IgD-negative memory B cell (primary cell): ENCODE measurements around the gene TWNK. TPM values are rescaled to one million over a fixed set of nuclear protein-coding genes. Genes with fewer than 3 reads are reported as not detected.
A peak's percentile ranks its signal among the peaks of the same experiment; 100 is the strongest.
"Not testable (repeated sequence)": the region's sequence is repeated elsewhere in the genome, so short reads cannot be mapped to it uniquely, and the experiment has no call there.

Source experiments
- H3K27ac Mint-ChIP-seq, 3 donors: one replicate each; pipeline ENCODE4 v1.8.0; 2020 to 2022; ENCODE audit warnings: mild to moderate bottlenecking in 3 of 3, mixed read lengths in 3 of 3, moderate library complexity in 1 of 3
- H3K27me3 Mint-ChIP-seq: one replicate; pipeline ENCODE4 v1.8.0; 2021; ENCODE audit warnings: mixed read lengths
- H3K36me3 Mint-ChIP-seq: one replicate; pipeline ENCODE4 v1.8.0; 2020; ENCODE audit warnings: mild to moderate bottlenecking, mixed read lengths
- H3K4me1 Mint-ChIP-seq, 3 donors: one replicate each; pipeline ENCODE4 v1.8.0; 2020 to 2022; ENCODE audit warnings: mixed read lengths in 3 of 3, mild to moderate bottlenecking in 1 of 3
- H3K4me3 Mint-ChIP-seq, 4 donors: one replicate each; pipeline ENCODE4 v1.8.0; 2020 to 2022; ENCODE audit warnings: mild to moderate bottlenecking in 4 of 4, mixed read lengths in 4 of 4, moderate library complexity in 3 of 4
- H3K9me3 Mint-ChIP-seq, 3 donors: one replicate each; pipeline ENCODE4 v1.8.0; 2020 to 2021; ENCODE audit warnings: mixed read lengths in 3 of 3, mild to moderate bottlenecking in 1 of 3
- polyA plus RNA-seq: library from polyadenylated mRNA; unstranded; fragments of 300-500 nt; fragmentation: Illumina TruSeq; gene quantifications from one replicate; pipeline ENCODE4 v1.2.3, GENCODE V29; 2021

The TWNK gene
- polyA plus RNA-seq, 1 donor from 2014 or later = 13.6 TPM

DNA sequence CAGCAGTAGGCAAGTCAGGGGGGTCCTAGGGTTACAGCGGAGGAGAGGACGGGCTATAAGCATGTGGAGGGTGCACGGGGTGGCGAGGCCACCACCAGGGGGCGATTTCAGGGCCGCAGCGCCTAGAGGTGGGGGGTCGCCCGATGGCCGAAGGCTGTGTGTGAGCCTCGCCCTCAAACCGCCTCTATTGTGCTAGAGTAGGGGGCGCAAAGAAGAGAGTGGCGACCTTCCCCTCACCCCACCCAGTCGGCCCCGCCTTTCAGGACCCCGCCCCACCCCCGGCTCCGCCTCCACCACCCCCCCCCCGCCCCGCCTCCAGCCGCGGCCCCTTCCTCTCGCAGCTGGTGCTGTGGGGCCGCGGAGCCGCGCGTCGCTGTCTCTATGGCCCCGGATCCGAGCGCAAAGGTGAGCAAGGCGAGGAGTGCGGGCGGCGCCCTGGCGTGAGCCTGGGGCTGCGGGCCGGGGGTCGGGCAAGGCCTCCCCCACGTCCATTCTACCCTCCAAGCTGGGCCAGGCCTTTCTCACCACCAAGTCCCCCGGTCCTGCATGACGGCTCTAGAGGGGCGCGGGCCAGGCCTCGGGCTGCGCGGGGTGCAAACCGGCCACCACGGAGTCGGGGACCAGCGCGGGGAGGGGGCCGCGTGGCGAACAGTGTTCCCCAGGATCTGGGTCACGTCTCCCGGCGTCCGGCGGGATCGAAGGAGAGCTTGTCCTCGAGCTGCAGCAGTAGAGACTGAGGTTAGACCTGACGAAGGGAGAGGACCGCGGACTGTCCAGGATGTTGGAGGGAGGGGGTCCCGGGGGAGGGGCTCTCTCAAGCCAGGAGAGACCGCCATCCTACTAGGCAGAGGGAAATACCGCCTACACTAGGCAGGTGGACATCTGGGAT is 17.9 kb upstream of the TWNK start, which contains the start of gene SEMA4G:
Gene SEMA4G (plus strand): TSS at position 318 of the 889 bp plus-strand sequence. CDS start 3,409 bp downstream, outside the sequence.
- Mint-ChIP-seq H3K36me3 (no peaks in the 10 kb centered on the region), H3K9me3 (no peaks in the 10 kb centered on the region), H3K4me3 (peak within 1 kb of the TSS; percentile 74 to 86 (median 83)), H3K27me3 (no peaks in the 10 kb centered on the region), H3K4me1 (peaks cover 6 to 9% (median 6%) of the 10 kb centered on the region in 3 donors), H3K27ac (peak within 1 kb of the TSS in 1 of 3 donors; percentile 66)

DNA sequence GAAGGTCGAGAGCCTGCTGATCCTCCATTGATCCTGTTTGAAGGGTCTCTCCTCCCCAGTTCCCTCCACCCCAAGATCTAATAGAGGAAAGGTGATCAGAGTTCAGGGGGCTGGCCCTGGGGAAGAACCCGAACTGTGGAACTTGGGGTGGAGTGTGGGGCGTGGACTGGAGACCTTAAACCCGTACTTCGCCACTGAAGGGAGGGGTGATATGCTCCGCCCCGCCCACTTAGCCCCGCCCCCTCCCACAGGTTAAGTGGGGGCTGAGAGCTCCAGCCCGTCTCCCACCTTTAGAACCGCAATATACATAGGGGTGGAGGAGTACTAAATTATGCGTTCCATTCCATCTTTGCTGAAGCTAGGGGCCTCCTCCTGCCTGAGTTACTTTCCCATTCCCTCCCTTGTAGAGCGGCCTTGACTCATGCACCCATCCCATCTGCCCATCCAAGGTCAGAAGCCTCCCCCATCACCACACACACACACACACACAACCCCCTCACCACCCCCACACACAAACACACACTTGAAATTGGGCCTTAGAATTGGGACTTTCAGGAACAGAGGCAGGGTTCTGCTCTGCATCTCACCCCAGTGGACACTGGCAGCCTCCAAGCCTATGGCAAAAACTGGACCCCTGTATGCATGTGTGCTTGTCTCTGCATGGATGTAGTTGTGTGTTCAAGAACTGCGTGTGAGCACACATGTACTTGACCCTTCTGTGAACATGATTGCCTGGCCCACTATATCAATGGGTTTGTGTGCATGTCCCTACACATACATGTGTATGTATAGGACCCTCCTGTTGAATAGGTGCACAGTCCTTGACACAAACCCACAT is 17.0 kb upstream of the TWNK start:
- H3K4me1 Mint-ChIP-seq = peaks cover 6 to 9% (median 6%) of the 10 kb centered on the region in 3 donors
- H3K4me3 Mint-ChIP-seq = peak overlapping the region; percentile 46 to 86 (median 78)
- no peak overlapping the region for H3K27ac Mint-ChIP-seq
- no peaks in the 10 kb centered on the region for H3K9me3 Mint-ChIP-seq
- no peaks in the 10 kb centered on the region for H3K27me3 Mint-ChIP-seq
- no peaks in the 10 kb centered on the region for H3K36me3 Mint-ChIP-seq

DNA sequence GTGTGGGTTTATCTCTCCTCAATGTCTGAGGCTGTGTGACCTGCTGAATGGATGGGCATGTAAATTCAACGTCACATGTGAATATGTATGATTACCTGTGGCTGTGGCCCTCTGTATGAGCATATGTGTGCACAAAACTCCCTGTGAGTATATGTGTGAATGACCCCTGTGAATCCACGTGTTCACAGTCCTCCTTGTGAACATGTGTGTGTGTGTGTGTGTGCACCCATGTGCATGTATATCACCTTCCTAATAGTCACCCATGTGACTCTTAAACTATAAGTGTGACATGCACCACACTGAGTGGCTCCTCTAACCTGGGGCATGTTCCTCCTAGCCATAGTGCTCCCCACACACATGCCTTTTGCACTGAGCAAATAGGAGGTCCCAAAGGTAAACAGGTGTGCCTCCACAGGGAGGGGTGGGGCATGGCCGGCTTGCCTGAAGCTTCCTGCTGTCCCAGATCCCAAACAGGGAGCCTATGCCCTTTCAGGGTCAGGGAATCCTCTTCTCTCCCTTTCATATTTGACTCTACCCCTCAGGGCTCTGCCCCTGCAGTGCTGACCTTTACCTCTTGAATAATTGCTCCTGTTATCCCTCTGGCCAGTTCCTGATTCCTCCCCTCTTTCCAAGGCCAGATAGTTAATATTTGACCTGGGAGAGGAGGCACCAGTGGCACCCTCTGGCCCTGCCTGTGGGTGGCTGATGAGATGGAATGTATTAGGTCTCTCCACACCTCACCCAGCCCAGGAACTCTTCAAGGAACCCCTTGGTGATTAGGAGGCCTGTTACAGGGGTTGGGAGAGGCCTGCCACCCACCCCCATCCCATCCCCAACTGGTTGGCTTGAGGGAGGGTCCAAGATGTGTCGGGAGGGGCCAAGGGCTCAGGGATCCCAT is 16.2 kb upstream of the TWNK start:
- Mint-ChIP-seq H3K4me3 (peak overlapping the region in 3 of 4 donors; percentile 13 to 80 (median 73)), H3K9me3 (no peaks in the 10 kb centered on the region), H3K36me3 (no peaks in the 10 kb centered on the region), H3K27ac (peak overlapping the region in 1 of 3 donors; percentile 65), H3K4me1 (peaks cover 6 to 9% (median 6%) of the 10 kb centered on the region in 3 donors), H3K27me3 (no peaks in the 10 kb centered on the region)

DNA sequence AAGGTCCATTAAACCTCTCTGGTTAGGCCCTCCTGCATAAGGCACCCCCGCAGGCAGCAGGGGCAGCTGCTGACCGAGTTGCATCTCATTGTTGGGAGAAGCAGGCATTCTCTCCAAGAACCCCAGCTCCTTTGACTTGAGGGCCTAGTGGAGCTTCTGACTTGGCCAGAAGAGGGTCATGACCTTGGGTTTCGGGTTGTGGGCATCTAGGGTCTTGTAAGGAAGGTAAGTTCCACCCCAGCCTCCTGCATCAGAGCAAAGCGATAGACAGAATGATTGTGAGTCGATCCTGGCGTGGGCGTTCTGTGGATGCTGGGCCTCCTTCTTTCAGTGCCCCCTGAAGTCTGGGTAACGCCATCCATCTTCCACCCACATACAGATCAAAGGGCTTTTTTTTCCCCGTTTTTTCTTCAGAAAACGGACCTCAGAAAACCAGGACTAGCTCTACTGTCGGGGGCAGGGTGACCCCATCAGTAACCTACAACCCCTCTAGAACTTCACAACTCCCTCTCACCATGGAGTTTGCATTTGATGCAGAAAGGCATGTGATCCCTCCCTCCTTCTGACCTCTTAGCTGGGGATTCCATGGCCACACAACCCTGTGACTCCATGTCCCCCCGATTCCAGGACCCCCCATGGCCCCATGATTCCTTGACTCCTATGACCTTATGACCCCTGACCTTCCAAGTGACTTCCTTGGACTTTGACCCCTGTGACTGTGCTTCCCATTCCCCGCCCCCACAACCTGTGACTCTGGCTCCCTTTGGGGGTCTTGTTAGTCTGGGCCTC is 15.0 kb upstream of the TWNK start:
- Mint-ChIP-seq H3K4me3 (no peak overlapping the region), H3K4me1 (peaks cover 6 to 9% (median 6%) of the 10 kb centered on the region in 3 donors), H3K9me3 (no peaks in the 10 kb centered on the region), H3K27me3 (no peaks in the 10 kb centered on the region), H3K36me3 (no peaks in the 10 kb centered on the region), H3K27ac (no peak overlapping the region)

DNA sequence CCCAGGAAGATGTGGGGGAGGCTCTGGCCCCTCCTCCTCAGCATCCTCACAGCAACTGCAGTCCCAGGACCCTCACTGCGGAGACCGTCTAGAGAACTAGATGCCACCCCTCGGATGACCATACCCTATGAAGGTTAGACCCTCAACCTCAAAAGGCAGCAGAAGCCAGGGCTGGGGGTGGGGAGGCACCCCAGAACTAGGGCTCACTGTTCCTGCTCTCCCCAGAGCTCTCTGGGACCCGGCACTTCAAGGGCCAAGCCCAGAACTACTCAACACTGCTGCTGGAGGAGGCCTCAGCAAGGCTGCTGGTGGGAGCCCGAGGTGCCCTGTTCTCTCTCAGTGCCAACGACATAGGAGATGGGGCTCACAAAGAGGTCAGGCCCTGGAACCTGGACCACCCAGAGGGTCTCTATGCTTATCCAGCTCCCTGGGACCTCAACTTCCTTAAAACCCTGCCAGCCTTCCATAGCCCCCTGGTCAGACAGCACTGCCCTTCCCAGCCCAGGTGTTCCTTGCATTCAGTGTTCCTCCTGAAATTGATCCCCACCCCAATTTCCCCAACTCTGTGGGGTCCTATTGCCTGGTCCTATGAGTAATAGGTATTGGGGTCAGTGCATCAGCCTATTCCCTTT is 14.3 kb upstream of the TWNK start:
- H3K9me3 Mint-ChIP-seq = no peaks in the 10 kb centered on the region
- H3K4me3 Mint-ChIP-seq = no peak overlapping the region
- H3K4me1 Mint-ChIP-seq = peaks cover 6 to 9% (median 6%) of the 10 kb centered on the region in 3 donors
- no peaks in the 10 kb centered on the region for H3K27me3 Mint-ChIP-seq
- H3K36me3 Mint-ChIP-seq = no peaks in the 10 kb centered on the region
- no peak overlapping the region for H3K27ac Mint-ChIP-seq

DNA sequence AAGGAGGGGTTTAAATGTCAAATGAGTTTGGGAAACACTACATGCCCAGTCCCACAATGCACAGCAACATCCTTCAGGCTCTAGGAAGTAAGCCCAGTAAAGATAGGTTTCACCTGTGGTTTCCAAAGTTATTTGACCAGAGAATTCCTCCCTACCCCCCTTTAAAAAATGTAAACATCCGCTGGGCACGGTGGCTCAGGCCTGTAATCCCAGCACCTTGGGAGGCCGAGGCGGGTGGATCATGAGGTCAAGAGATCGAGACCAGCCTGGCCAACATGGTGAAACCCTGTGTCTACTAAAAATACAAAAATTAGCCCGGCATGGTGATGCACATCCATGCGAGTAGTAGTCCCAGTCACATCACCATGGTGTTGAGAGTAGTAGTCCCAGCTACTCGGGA is 11.9 kb upstream of the TWNK start:
- H3K9me3 Mint-ChIP-seq, H3K4me3 Mint-ChIP-seq, H3K27ac Mint-ChIP-seq, H3K27me3 Mint-ChIP-seq, H3K4me1 Mint-ChIP-seq, H3K36me3 Mint-ChIP-seq: not testable (repeated sequence)

DNA sequence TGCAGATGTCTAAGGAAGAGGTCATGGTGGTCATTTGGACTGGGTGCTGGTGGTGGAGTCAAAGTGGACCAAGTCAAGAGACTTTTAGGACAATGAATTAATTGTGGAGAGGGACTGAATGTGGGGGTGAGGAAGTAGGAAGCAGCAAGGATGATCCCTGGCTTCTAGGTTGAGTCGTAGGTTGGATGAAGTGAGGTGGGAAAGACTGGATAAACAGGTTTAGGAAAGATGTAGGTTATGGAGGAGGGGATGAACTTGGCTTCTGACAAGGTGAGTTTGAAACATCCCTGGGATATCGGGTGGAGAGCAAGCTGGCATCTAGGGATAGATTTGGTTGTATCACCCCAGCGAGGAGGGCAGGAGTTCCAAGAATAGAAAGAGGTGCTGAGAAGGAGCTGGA is 10.4 kb upstream of the TWNK start:
- Mint-ChIP-seq H3K9me3 (no peaks in the 10 kb centered on the region), H3K27ac (peak overlapping the region in 2 of 3 donors; percentile 21 to 37), H3K36me3 (no peaks in the 10 kb centered on the region), H3K27me3 (no peaks in the 10 kb centered on the region), H3K4me1 (no peaks in the 10 kb centered on the region), H3K4me3 (no peak overlapping the region)

DNA sequence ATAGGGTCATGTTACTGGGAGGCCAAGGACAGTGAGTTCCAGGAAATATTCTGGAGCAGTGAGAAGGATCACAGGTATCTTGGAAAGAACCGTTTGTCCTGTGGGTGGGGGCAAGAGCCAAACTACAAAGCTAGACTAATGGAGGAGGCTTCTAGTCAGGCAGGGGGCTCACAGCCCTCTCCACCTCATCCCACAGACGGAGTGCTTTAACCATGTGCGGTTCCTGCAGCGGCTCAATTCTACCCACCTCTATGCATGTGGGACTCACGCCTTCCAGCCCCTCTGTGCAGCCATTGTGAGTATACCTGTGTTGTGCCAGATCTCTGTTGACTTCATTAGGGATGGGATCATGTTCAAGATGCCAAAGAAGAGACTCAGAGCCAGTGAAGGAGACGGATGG is 9.9 kb upstream of the TWNK start:
- Mint-ChIP-seq H3K36me3 (no peaks in the 10 kb centered on the region), H3K4me1 (peaks cover 0 to 1% (median 0%) of the 10 kb centered on the region in 3 donors), H3K9me3 (no peaks in the 10 kb centered on the region), H3K4me3 (no peak overlapping the region), H3K27me3 (no peaks in the 10 kb centered on the region), H3K27ac (no peak overlapping the region)

DNA sequence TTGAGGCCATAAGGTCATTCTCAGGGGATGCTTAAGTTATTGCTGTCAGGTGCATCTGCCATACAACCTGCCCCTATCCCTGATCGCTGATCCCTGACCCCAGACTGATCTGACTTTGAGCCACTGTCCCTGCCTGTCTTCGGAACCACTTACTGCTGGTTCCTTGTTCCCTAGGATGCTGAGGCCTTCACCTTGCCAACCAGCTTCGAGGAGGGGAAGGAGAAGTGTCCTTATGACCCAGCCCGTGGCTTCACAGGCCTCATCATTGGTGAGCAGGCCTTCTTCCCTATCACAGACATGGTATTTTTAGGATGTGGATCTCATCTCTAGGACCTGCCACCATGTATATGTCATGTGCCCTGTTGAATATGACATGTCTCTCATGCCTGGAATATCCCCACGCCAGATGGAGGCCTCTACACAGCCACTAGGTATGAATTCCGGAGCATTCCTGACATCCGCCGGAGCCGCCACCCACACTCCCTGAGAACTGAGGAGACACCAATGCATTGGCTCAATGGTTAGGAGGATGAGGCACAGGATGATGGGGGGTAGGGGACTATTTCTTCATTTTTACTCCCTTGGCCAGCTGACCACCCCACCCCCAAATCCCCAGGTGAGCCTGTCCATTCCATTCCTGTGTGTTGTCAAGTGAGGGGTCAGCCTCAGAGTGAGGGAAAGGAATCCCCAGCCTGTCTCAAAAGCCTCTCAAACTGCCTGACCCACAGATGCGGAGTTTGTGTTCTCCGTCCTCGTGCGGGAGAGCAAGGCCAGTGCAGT is 9.0 kb upstream of the TWNK start:
- H3K36me3 Mint-ChIP-seq = no peaks in the 10 kb centered on the region
- H3K27ac Mint-ChIP-seq = no peak overlapping the region
- no peak overlapping the region for H3K4me3 Mint-ChIP-seq
- H3K4me1 Mint-ChIP-seq = peaks cover 0 to 1% (median 0%) of the 10 kb centered on the region in 3 donors
- H3K9me3 Mint-ChIP-seq = no peaks in the 10 kb centered on the region
- H3K27me3 Mint-ChIP-seq = no peaks in the 10 kb centered on the region

DNA sequence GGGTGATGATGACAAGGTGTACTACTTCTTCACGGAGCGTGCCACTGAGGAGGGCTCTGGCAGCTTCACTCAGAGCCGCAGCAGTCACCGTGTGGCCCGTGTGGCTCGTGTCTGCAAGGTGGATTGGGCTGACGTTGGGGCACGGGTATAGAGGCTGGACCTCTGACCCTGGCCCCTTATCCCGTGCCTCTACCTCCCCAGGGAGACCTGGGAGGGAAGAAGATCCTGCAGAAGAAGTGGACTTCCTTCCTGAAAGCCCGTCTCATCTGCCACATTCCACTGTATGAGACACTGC is 8.5 kb upstream of the TWNK start:
- H3K4me1 Mint-ChIP-seq = peaks cover 0 to 1% (median 0%) of the 10 kb centered on the region in 3 donors
- no peak overlapping the region for H3K4me3 Mint-ChIP-seq
- no peak overlapping the region for H3K27ac Mint-ChIP-seq
- no peaks in the 10 kb centered on the region for H3K9me3 Mint-ChIP-seq
- H3K27me3 Mint-ChIP-seq = no peaks in the 10 kb centered on the region
- H3K36me3 Mint-ChIP-seq = no peaks in the 10 kb centered on the region

DNA sequence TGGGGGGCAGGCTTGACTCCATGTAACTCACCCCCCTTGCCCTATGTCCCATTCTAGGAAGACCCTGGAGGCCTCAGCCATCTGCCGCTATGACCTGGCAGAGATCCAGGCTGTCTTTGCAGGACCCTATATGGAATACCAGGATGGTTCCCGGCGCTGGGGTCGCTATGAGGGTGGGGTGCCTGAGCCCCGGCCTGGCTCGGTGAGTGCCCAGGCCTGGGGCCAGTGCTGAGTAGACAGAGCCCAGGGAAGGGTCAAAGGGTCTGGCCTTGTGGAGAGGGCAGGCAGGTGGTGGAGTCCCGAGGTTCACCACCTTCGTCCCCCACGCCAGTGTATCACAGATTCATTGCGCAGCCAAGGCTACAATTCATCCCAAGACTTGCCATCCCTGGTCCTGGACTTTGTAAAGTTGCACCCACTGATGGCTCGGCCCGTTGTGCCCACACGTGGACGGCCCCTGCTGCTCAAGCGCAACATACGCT is 7.5 kb upstream of the TWNK start:
- no peak overlapping the region for H3K4me3 Mint-ChIP-seq
- H3K27ac Mint-ChIP-seq = no peak overlapping the region
- no peaks in the 10 kb centered on the region for H3K9me3 Mint-ChIP-seq
- H3K36me3 Mint-ChIP-seq = no peaks in the 10 kb centered on the region
- H3K27me3 Mint-ChIP-seq = no peaks in the 10 kb centered on the region
- H3K4me1 Mint-ChIP-seq = peaks cover 0 to 1% (median 0%) of the 10 kb centered on the region in 3 donors

DNA sequence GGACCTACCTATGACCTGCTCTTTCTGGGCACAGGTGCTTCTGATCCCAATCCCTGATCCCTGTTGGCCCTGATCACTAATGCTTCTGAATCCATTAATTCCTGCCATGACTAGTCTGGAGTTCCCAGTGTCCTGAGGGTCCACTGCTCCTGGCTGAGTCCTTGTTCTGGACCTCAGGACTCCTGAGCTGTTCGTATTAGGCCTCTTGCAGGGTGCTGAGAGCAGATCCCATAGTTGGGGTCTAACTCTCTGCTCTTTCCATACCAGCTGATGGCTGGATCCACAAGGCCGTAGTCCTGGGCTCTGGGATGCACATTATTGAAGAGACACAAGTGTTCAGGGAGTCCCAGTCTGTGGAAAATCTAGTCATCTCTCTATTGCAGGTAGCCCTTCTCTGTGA is 7.0 kb upstream of the TWNK start:
- Mint-ChIP-seq H3K4me3 (no peak overlapping the region), H3K4me1 (peaks cover 0 to 1% (median 0%) of the 10 kb centered on the region in 3 donors), H3K36me3 (no peaks in the 10 kb centered on the region), H3K27ac (no peak overlapping the region), H3K27me3 (no peaks in the 10 kb centered on the region), H3K9me3 (no peaks in the 10 kb centered on the region)

DNA sequence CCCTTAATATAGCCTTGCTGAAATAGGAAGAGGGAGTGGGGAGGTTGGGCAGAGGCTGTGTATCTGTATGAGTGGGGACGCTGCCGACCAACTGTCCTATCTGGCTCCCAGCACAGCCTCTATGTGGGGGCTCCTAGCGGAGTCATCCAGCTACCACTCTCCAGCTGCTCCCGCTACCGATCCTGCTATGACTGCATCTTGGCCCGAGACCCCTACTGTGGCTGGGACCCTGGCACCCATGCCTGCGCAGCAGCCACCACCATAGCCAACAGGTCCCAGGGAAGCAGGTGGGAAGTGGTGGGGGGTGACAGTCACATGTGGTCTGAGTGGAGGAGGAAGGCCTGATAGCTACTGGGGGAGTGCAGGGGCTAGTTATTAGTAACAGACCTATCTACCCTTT is 6.6 kb upstream of the TWNK start:
- H3K27ac Mint-ChIP-seq = no peak overlapping the region
- H3K9me3 Mint-ChIP-seq = no peaks in the 10 kb centered on the region
- no peaks in the 10 kb centered on the region for H3K36me3 Mint-ChIP-seq
- peaks cover 0 to 5% (median 2%) of the 10 kb centered on the region in 3 donors for H3K4me1 Mint-ChIP-seq
- no peak overlapping the region for H3K4me3 Mint-ChIP-seq
- H3K27me3 Mint-ChIP-seq = no peaks in the 10 kb centered on the region
